Heart right ventricle (tissue), 16 donors: ENCODE data around the gene TMTC3. TPM values are rescaled to one million over a fixed set of nuclear protein-coding genes. Genes with fewer than 3 reads are reported as not detected.
A peak's percentile ranks its signal among the peaks of the same experiment; 100 is the strongest.

Experiments
- ATAC-seq, 8 donors: fragments of 200-7000 bp; cut with Tn5 transposase; one replicate each; pipeline ENCODE4 v1.9.1; 2020; ENCODE audit warnings: mild to moderate bottlenecking in 8 of 8, moderate library complexity in 8 of 8, moderate number of reproducible peaks in 1 of 8
- DNase-seq, 2 donors: peaks; one replicate each; pipeline ENCODE4 v3.0.0-alpha.2; 2020
- H3K27ac ChIP-seq, 10 donors: fragments of 200-600 bp; sonication (generic) in 2 of 10; one replicate each; pipeline versions ENCODE4 v1.5.0 to v1.8.0; 2020 to 2022; ENCODE audit warnings: mild to moderate bottlenecking in 3 of 10
- H3K27me3 ChIP-seq, 7 donors: fragments of 200-600 bp; one replicate each; pipeline ENCODE4 v1.8.0; 2021 to 2022; ENCODE audit warnings: mild to moderate bottlenecking in 2 of 7
- H3K36me3 ChIP-seq, 9 donors: fragments of 200-600 bp; sonication (generic) in 1 of 9; one replicate each; pipeline versions ENCODE4 v1.5.0 to v1.8.0; 2020 to 2022; ENCODE audit warnings: mild to moderate bottlenecking in 2 of 9
- H3K4me1 ChIP-seq, 9 donors: fragments of 200-600 bp; sonication (generic) in 1 of 9; one replicate each; pipeline versions ENCODE4 v1.5.0 to v1.8.0; 2020 to 2022; ENCODE audit warnings: mild to moderate bottlenecking in 4 of 9
- H3K4me3 ChIP-seq, 10 donors: fragments of 200-600 bp; sonication (generic) in 2 of 10; one replicate each; pipeline versions ENCODE4 v1.5.0 to v1.8.0; 2020 to 2022; ENCODE audit warnings: mild to moderate bottlenecking in 7 of 10, moderate library complexity in 2 of 10
- H3K9me3 ChIP-seq, 11 donors: fragments of 200-600 bp in 10 of 11; sonication (generic) in 2 of 11; one replicate each; pipeline versions ENCODE4 v1.5.0 to v1.8.0; 2013 to 2022; ENCODE audit warnings: mild to moderate bottlenecking in 2 of 11, control low read depth in 1 of 11, moderate library complexity in 1 of 11
- WGBS, 2 donors: extraction: QIAGEN DNeasy Blood & Tissue Kit; methylation state at CpG; one replicate each; pipeline ENCODE4 v1.1.7; 2013; ENCODE audit warnings: inconsistent platforms in 1 of 2; 5-methylcytosine and 5-hydroxymethylcytosine counted together
- intact Hi-C, 10 donors: fragments of 100-400 bp; cut with DNase I; formaldehyde crosslinking; loops; one replicate each; pipeline versions ENCODE4 v1.11.1 to v1.14.2; 2022
- polyA plus RNA-seq, 2 donors: library from polyadenylated mRNA; stranded (reverse); fragments of 200-250 nt; gene quantifications; one replicate each; pipeline ENCODE4 v1.2.3, GENCODE V29; 2013
- total RNA-seq, 10 donors: library from RNA; stranded (reverse); fragmentation: NEBNext Ultra II Directional in 3 of 10; extraction: Animal tissue kit (Norgen Biotek cat#: 25700) in 3 of 10; gene quantifications; one replicate each; pipeline versions ENCODE4 v1.2.1 to v1.2.4, GENCODE V29; 2021 to 2023
- TF ChIP-seq, protein P1 (sequence below), 9 donors: fragments of 200-600 bp; sonication (generic) in 2 of 9; IDR thresholded peaks; one replicate each; pipeline versions ENCODE4 v1.5.0 to v1.8.0; 2021 to 2022; ENCODE audit warnings: antibody characterized with exemption in 9 of 9, mild to moderate bottlenecking in 5 of 9, moderate library complexity in 1 of 9
- donor health status: Arrhythmogenic right ventricular cardiomyopathy.
- donor health status: ischemic (EF 13 %, LVEDD 7.1; RV severe dilation, severe dysfunction).
- donor health status: healthy with polysubstance abuse.
- donor health status: DM: no; HTN: yes; CAD: no.
- donor health status: DM: no; HTN: no; CAD: no.
- donor health status: ischemic (EF 25% LVEDD 6.9; RV normal size, moderate dysfunction).
- donor health status: ischemic (EF 25% LVEDD 5.7; RV mildly dilated, moderate dysfunction).
- donor health status: healthy.
- donor health status: DM: yes; HTN: yes; CAD: no.
- donor health status: Ischemic cardiomyopathy.
- donor health status: ischemic (EF 35%, LVEDD 5.7; RV mildly dilated, moderate dysfunction).
- donor health status: nonischemic (EF 11% LVEDD 7.7; RV severe dilation, severe dysfunction).
- donor health status: DM: yes; HTN: yes; CAD: no.
- donor health status: PGD.
- donor health status: ischemic (EF 29% LVEDD 5.4; RV normal size, mild dysfunction).
- donor health status: nonischemic (EF 23%, LVEDD 6.1; RV moderate dilation, normal function).

The TMTC3 gene
- total and polyA plus RNA-seq, 12 donors = 2.7 to 11.9 (median 8.6) TPM

DNA sequence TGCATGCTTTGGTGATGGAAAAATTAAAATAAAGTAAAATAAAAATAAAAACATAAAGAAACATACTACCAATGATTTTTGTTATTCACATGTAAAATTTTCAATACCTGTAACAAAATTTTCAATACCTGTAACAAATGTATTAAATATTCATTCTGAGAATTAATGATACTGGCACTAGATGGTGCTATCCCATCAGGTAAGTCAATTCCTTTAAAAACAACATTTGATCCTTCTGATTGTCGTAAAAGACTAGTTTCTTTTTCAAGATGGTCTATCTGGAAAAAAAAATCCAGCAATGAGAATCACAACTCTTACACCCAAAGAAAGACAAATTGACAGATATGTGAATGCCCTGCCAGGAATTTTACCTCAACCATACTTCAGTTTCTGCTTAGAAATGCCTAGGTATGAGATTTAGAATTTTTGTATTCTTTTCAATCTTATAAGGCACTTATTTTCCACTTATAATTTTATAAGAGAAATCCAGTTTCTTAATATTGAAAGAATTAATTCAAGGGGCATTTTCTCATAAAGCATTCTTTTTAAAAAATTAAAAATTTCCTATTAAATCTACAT lies 30.9 kb upstream of the TMTC3 start:
- no peaks in the 10 kb centered on the region for H3K9me3 ChIP-seq
- ATAC-seq = no peak
- H3K4me1 ChIP-seq = peaks cover 0 to 4% (median 0%) of the 10 kb centered on the region in 9 donors
- intact Hi-C loops = loop anchor here in 5 of 10 donors (2.0 to 10.0 kb wide), 3 partner anchors 881 to 884 kb away; no protein-coding TSS in a partner anchor
- WGBS, 2 donors = 18 to 29% methylated on average over 1 of the region's 1 CpG
- no peak overlapping the region for H3K27ac ChIP-seq
- no peak for DNase-seq
- TF ChIP-seq, protein P1, sequence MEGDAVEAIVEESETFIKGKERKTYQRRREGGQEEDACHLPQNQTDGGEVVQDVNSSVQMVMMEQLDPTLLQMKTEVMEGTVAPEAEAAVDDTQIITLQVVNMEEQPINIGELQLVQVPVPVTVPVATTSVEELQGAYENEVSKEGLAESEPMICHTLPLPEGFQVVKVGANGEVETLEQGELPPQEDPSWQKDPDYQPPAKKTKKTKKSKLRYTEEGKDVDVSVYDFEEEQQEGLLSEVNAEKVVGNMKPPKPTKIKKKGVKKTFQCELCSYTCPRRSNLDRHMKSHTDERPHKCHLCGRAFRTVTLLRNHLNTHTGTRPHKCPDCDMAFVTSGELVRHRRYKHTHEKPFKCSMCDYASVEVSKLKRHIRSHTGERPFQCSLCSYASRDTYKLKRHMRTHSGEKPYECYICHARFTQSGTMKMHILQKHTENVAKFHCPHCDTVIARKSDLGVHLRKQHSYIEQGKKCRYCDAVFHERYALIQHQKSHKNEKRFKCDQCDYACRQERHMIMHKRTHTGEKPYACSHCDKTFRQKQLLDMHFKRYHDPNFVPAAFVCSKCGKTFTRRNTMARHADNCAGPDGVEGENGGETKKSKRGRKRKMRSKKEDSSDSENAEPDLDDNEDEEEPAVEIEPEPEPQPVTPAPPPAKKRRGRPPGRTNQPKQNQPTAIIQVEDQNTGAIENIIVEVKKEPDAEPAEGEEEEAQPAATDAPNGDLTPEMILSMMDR (IDR thresholded peaks at IDR 0.05) = peak; percentile 23 to 61 (median 49)
- peaks cover 0 to 95% (median 19%) of the 10 kb centered on the region in 9 donors for H3K36me3 ChIP-seq
- peak overlapping the region in 4 of 10 donors; percentile 24 to 41 (median 28) for H3K4me3 ChIP-seq
- no peaks in the 10 kb centered on the region for H3K27me3 ChIP-seq

DNA sequence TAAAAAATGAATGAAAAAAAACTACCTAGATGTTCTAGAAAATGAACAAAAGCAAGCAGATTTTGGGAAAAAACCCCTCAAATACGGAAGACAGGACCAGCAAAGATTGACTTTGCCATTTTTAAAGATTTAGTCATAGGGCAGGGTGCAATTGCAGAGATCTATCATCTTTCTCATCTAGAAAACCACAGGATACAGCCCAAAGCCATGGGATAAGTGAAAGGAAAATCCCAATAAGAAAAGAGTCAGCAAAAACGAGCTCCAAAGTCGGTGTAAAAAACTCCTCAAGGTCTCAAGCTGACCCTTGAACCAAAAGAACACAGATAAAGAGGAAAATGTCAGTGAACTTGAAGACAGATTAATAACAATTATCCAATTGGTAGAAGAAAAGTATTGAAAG lies 28.2 kb upstream of the TMTC3 start:
- Histone ChIP-seq H3K27ac (no peak overlapping the region), H3K4me1 (peaks cover 0 to 4% (median 0%) of the 10 kb centered on the region in 9 donors), H3K36me3 (peaks cover 0 to 94% (median 19%) of the 10 kb centered on the region in 9 donors), H3K27me3 (no peaks in the 10 kb centered on the region), H3K4me3 (no peak overlapping the region), H3K9me3 (no peaks in the 10 kb centered on the region)
- TF ChIP-seq, protein P1 (IDR thresholded peaks at IDR 0.05) = no peak
- no peak for ATAC-seq
- intact Hi-C loops = loop anchor here in 4 of 10 donors (5.0 to 10.0 kb wide), 2 partner anchors 878 to 881 kb away; no protein-coding TSS in a partner anchor
- WGBS, 2 donors = 49 to 63% methylated on average over 3 of the region's 3 CpGs
- no peak for DNase-seq

DNA sequence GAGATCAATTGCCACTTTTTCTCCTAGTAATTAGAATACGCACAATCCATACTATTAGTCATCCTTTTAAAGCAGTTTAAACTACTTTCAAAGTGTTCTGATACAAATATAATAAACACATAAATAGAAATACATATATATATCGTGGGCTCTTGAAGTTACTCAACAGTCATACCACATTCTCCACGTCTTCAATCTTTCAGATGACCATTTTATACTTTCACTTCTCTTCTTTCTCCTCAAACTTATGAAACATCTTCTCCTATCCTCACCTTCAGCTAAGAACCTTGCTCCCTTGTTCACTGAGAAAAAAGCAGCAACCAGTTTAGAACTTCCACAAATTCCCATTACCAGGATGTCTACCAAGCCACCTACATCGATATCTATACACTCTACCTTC lies 19.4 kb upstream of the TMTC3 start:
- Histone ChIP-seq H3K27ac (no peak overlapping the region), H3K4me3 (no peak overlapping the region), H3K27me3 (no peaks in the 10 kb centered on the region), H3K9me3 (no peaks in the 10 kb centered on the region), H3K4me1 (no peaks in the 10 kb centered on the region), H3K36me3 (peaks cover 0 to 97% (median 9%) of the 10 kb centered on the region in 9 donors)
- DNase-seq (no peak), ATAC-seq (no peak)
- TF ChIP-seq, protein P1 (IDR thresholded peaks at IDR 0.05) = no peak
- WGBS, 2 donors = 70 to 83% methylated on average over 4 of the region's 4 CpGs
- intact Hi-C loops = no loop called here

DNA sequence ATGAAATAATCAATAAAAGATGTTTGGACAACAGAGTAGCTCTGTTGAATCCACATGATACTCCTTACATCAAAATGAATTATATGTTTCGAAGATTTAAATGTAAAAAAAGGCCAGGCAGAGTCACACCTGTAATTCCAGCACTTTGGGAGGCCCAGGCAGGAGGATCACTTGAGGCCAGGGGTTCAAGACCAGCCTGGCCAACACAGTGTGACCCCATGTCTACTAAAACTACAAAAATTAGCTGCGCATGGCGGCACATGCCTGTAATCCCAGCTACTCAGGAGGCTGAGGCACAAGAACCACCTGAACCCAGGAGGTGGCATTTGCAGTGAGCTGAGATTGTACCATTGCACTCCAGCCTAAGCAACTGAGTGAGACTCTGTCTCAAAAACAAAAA lies 15.0 kb upstream of the TMTC3 start:
- H3K4me1 ChIP-seq = no peaks in the 10 kb centered on the region
- intact Hi-C loops = no loop called here
- ATAC-seq = no peak
- H3K4me3 ChIP-seq = no peak overlapping the region
- WGBS, 2 donors = 99% methylated on average over 3 of the region's 3 CpGs
- no peaks in the 10 kb centered on the region for H3K9me3 ChIP-seq
- H3K36me3 ChIP-seq = peaks cover 0 to 83% (median 0%) of the 10 kb centered on the region in 9 donors
- TF ChIP-seq, protein P1 (IDR thresholded peaks at IDR 0.05) = no peak
- no peak overlapping the region for H3K27ac ChIP-seq
- no peak for DNase-seq
- H3K27me3 ChIP-seq = no peaks in the 10 kb centered on the region
